Measurements from ENCODE around the gene USP3. TPM values are rescaled to one million over a fixed set of nuclear protein-coding genes. Genes with fewer than 3 reads are reported as not detected.

Gene USP3
- 55.7 and 143 TPM in 2 replicates for total RNA-seq (2011; cell fraction: chromatin; rRNA removed; ENCODE audit: low replicate concordance)
- 31.0 and 37.8 TPM in 2 replicates for total RNA-seq (2011; cell fraction: nucleolus; rRNA removed)
- total RNA-seq (2011; cell fraction: nucleoplasm; rRNA removed): 72.7 and 100 TPM in 2 replicates
- total RNA-seq (2014; rRNA removed) (21.7 and 31.2 TPM in 2 replicates), total RNA-seq (2014; rRNA removed; fragmentation: Illumina TruSeq; extraction: Trizol) (49.7 and 50.3 TPM in 2 replicates), total RNA-seq (2015; rRNA removed; fragmentation: Illumina TruSeq; extraction: Trizol) (44.6 and 46.1 TPM in 2 replicates), total RNA-seq (2021) (48.8 and 54.3 TPM in 2 replicates), polyA plus RNA-seq (2011; rRNA removed) (17.3 and 23.1 TPM in 2 replicates), polyA plus RNA-seq (2014; fragmentation: Illumina TruSeq; extraction: Trizol) (38.7 and 42.8 TPM in 2 replicates), polyA plus RNA-seq (2014; fragmentation: Nextera tagmentation; extraction: Ambion mirVana) (10 to 100 TPM; 24.3 to 34.8 TPM), polyA plus RNA-seq (2014; rRNA removed) (19.5 and 21.2 TPM in 2 replicates), polyA minus RNA-seq (2011; rRNA and poly(A)+ RNA removed) (35.6 and 53.7 TPM in 2 replicates), Bru-seq, nascent RNA (percentile 90 among the genes with signal in this experiment), BruChase-seq, experiment 1, labeled RNA remaining after a 2-hour chase (percentile 95 among the genes with signal in this experiment), BruChase-seq, experiment 2, labeled RNA remaining after a 6-hour chase (percentile 95 among the genes with signal in this experiment)
- 12.0 and 15.1 TPM in 2 replicates for polyA plus RNA-seq (2011; cell fraction: cytosol; rRNA removed)
- polyA plus RNA-seq (2011; cell fraction: nucleus; rRNA removed): 47.4 and 78.4 TPM in 2 replicates
- 29.3 and 55.6 TPM in 2 replicates for polyA plus RNA-seq (2012)
- polyA minus RNA-seq (2011; cell fraction: cytosol; rRNA and poly(A)+ RNA removed): 23.0 and 36.5 TPM in 2 replicates
- polyA minus RNA-seq (2011; cell fraction: nucleus; rRNA and poly(A)+ RNA removed): 50.5 and 79.3 TPM in 2 replicates
- long read RNA-seq, experiment 1, full-length matches to known transcripts: 131 of 177 reads
- long read RNA-seq, experiment 1, partial matches to known transcripts: 6 of 177 reads
- long read RNA-seq, experiment 1, other reads (novel, unspliced or antisense): 40 of 177 reads
- long read RNA-seq, experiment 2, transcript USP3-202 (15 exons, 2,333 nt): major isoform, 8 of 28 reads
- long read RNA-seq, experiment 2, partial matches to known transcripts: 2 of 28 reads
- long read RNA-seq, experiment 2, other reads (novel, unspliced or antisense): 14 of 28 reads
- long read RNA-seq, experiment 3, full-length matches to known transcripts: 49 of 67 reads
- long read RNA-seq, experiment 3, partial matches to known transcripts: 7 of 67 reads
- long read RNA-seq, experiment 3, other reads (novel, unspliced or antisense): 11 of 67 reads

- POLR2A ChIA-PET: interaction anchor here (0.5 to 5.4 kb wide), 18 partner anchors 9 to 460 kb away, joined by 3 to 51 read pairs (median 5); no protein-coding TSS in a partner anchor
- H3K9ac ChIP-seq (ENCODE audit: insufficient read depth in 1 of 2, low read depth in 2 of 2, low read length in 2 of 2): peak within 1 kb of the TSS; percentile 90 to 99
- H3K4me1 ChIP-seq (replicated peaks in 1 of 2; ENCODE audit: control insufficient read depth in 2 of 2, insufficient read depth in 2 of 2, low read length in 2 of 2): peaks cover 23 to 39% of the 10 kb centered on the region in 2 experiments
- H2AFZ ChIP-seq (ENCODE audit: low read depth, low read length): peak within 1 kb of the TSS; percentile 86
- CTCF ChIA-PET (ENCODE audit: low intra/inter-chr PET ratio): no interaction called here
- DNase-seq (ENCODE audit: extremely low read depth in 1 of 4, low spot score in 3 of 4): peak; percentile 93 to 96 (median 94)
- no peaks in the 10 kb centered on the region for H3K27me3 ChIP-seq (ENCODE audit: control insufficient read depth in 2 of 2, insufficient read depth in 2 of 2, low read length in 2 of 2)
- intact Hi-C loops (cut with micrococcal nuclease) (no loop called here), in situ Hi-C loops (cut with MboI) (no loop called here)
- under 1% methylated on average over 65 of the region's 88 CpGs for WGBS (ENCODE audit: insufficient coverage, low coverage, missing lambda C conversion rate)
- peaks cover 5% of the 10 kb centered on the region; the same call in 1 of the 3 replicates for H3K36me3 ChIP-seq (ENCODE audit: control insufficient read depth, insufficient read depth, low read length)
- no peaks in the 10 kb centered on the region for H3K9me3 ChIP-seq (replicated peaks; ENCODE audit: control insufficient read depth, insufficient read depth, low read depth, low read length)
- no TSS peak for BruUV-seq (replicated peaks)
- peak within 1 kb of the TSS; percentile 95 for H3K27ac ChIP-seq (ENCODE audit: extremely low read depth, low read depth, low read length)
- peaks cover 50% of the 10 kb centered on the region for H3K79me2 ChIP-seq (ENCODE audit: control insufficient read depth, insufficient read depth, low read length)
- FAIRE-seq: peak; percentile 6
- H3K4me2 ChIP-seq (ENCODE audit: insufficient read depth, low read length): peak within 1 kb of the TSS; percentile 96
- H3K4me3 ChIP-seq: peak within 1 kb of the TSS; percentile 87
- peaks cover 6% of the 10 kb centered on the region for H3K9me1 ChIP-seq (ENCODE audit: control insufficient read depth, insufficient read depth, low read length)
- peak; percentile 89 for ATAC-seq
- peaks cover 16% of the 10 kb centered on the region; the same call in 1 of the 2 replicates for H4K20me1 ChIP-seq (replicated peaks; ENCODE audit: control insufficient read depth, insufficient read depth, low read length)
- TF ChIP-seq ZNF583 (CRISPR knock-in tag; IDR thresholded peaks at IDR 0.05) (no peak), RBFOX2 (IDR thresholded peaks at IDR 0.05; ENCODE audit: low read depth, low read length) (peak; percentile 92), ATF3 (IDR thresholded peaks at IDR 0.05) (no peak), ATF3 (CRISPR knock-in tag; conservative IDR thresholded peaks at IDR 0.05) (peak; percentile 64; the same call in 1 of the 2 replicates), ARID4B (CRISPR knock-in tag; IDR thresholded peaks at IDR 0.05) (peak; percentile 55), PHB2 (IDR thresholded peaks at IDR 0.05; ENCODE audit: low read depth) (no peak), ATF7 (IDR thresholded peaks at IDR 0.05) (no peak), ZNF766 (CRISPR knock-in tag; conservative IDR thresholded peaks at IDR 0.05) (0 out of 2 replicates have a peak, but pooled peaks have one; percentile 25), NBN (IDR thresholded peaks at IDR 0.05; ENCODE audit: low read depth) (peak; percentile 56; the same call in 1 of the 2 replicates), JUND (IDR thresholded peaks at IDR 0.05; ENCODE audit: borderline replicate concordance, low read depth, low read length) (peak; percentile 78), JUND (tag; IDR thresholded peaks at IDR 0.05; ENCODE audit: borderline replicate concordance, low read depth, low read length) (no peak; the same call in 2 of the 3 replicates)
Measured at GRCh38 chr15:63504247-63504978, at the start of gene USP3. Gene USP3 (plus strand): TSS chr15:63504593. CDS start chr15:63504740, 147 bp downstream.

Measured in K562 (cell line).